Measurements from ENCODE around the gene HDLBP. TPM values are rescaled to one million over a fixed set of nuclear protein-coding genes. Genes with fewer than 3 reads are reported as not detected.
"Not testable (repeated sequence)": the region's sequence is repeated elsewhere in the genome, so short reads cannot be mapped to it uniquely, and the experiment has no call there.

The HDLBP gene
- total RNA-seq, 2 donors from 2014 or later: 295 to 479 TPM

DNA sequence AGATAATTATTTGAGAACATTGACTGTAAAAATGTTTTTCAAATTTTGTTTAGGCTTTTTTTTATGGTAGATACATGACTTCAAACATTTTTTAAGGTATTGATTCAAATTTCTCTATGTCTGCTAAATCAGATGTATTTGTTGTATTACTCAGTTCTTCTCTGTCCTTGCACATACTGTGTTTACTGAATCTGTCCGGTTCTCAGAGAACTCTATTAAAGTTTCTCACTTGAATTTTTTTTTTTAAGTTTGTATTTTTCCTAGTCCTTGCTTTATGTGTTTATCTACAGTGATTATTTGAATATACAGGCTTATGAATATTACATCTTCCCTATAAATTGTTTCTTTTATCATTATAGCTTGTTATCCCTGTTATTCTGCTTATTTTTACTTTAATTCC lies 5.6 kb upstream of the HDLBP start:
- H3K9me3 Mint-ChIP-seq: no peaks in the 10 kb centered on the region
- ATAC-seq: no peak
- peaks cover 56 to 60% of the 10 kb centered on the region in 2 donors for H3K4me1 Mint-ChIP-seq (ENCODE audit: low read depth in 2 of 2)
- no peak for DNase-seq (ENCODE audit: low spot score)
- H3K36me3 Mint-ChIP-seq: peaks cover 29% of the 10 kb centered on the region
- H3K27ac Mint-ChIP-seq: peak overlapping the region; percentile 23 to 57
- H3K4me3 Mint-ChIP-seq: peak overlapping the region; percentile 64
- no peaks in the 10 kb centered on the region for H3K27me3 Mint-ChIP-seq

DNA sequence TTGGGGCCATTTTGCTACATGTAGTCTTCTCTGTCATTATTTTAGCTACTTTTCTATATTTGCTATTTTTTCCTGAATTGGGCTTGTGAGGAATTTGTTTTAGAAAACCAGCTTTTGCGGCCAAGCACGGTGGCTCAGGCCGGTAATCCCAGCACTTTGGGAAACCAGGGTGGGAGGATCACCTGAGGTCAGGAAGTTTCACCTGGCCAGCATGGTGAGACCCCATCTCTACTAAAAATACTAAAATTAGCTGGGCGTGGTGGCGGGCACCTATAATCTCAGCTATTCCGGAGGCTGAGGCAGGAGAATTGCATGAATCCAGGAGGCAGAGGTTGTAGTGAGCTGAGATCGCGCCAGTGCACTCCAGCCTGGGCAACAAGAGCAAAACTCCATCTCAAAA lies 4.9 kb upstream of the HDLBP start:
- ATAC-seq (no peak), DNase-seq (ENCODE audit: low spot score) (no peak)
- Mint-ChIP-seq H3K36me3 (peaks cover 28% of the 10 kb centered on the region), H3K4me3 (peak overlapping the region; percentile 64), H3K27ac (peak overlapping the region; percentile 11 to 57), H3K9me3 (no peaks in the 10 kb centered on the region), H3K4me1 (ENCODE audit: low read depth in 2 of 2) (peaks cover 56 to 59% of the 10 kb centered on the region in 2 donors), H3K27me3 (no peaks in the 10 kb centered on the region)

DNA sequence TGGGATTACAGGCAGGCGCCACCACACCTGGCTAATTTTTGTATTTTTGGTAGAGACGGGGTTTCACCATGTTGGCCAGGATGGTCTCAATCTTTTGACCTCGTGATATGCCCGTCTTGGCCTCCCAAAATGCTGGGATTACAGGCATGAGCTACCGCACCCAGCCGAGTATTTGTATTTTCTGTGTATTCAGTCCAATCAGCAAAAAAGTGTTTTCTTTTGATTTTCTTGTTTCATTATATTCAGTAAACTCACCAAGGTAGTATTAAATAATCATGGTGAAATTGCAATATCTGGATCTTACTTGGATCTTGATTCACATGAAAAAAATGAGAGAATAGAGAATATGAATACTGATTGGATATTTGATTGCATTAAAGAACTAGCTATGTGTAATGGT lies 3.4 kb upstream of the HDLBP start:
- H3K27me3 Mint-ChIP-seq; DNase-seq (ENCODE audit: low spot score); H3K9me3 Mint-ChIP-seq; H3K27ac Mint-ChIP-seq; ATAC-seq: not testable (repeated sequence)
- H3K4me1 Mint-ChIP-seq (ENCODE audit: low read depth in 2 of 2): peaks cover 51 to 52% of the 10 kb centered on the region in 2 donors
- peak overlapping the region; percentile 91 for H3K4me3 Mint-ChIP-seq
- peaks cover 23% of the 10 kb centered on the region for H3K36me3 Mint-ChIP-seq

DNA sequence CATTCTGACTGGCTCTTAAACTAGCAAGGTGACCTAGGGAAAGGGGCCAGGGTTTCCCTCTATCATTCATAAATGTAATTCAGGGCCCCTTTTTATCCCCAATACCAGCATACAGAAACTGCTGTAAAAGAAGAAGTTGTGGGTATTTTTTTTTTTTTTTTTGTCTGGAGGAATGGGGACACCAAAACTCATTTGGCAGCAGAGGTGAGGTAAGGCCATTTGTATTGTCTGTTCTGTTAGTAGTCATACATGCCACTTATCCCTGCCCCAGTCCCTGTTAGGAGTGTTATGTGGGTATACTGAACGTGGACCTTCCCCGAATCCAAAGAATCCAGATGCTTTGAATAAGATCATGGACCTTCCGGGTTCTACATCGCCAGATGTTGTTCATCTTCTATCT lies 1.9 kb upstream of the HDLBP start:
- ATAC-seq (no peak), DNase-seq (ENCODE audit: low spot score) (no peak)
- peak overlapping the region; percentile 91 for H3K4me3 Mint-ChIP-seq
- peaks cover 53 to 55% of the 10 kb centered on the region in 2 donors for H3K4me1 Mint-ChIP-seq (ENCODE audit: low read depth in 2 of 2)
- H3K27ac Mint-ChIP-seq: peak overlapping the region; percentile 99
- H3K27me3 Mint-ChIP-seq: no peaks in the 10 kb centered on the region
- H3K36me3 Mint-ChIP-seq: peaks cover 23% of the 10 kb centered on the region
- H3K9me3 Mint-ChIP-seq: no peaks in the 10 kb centered on the region

DNA sequence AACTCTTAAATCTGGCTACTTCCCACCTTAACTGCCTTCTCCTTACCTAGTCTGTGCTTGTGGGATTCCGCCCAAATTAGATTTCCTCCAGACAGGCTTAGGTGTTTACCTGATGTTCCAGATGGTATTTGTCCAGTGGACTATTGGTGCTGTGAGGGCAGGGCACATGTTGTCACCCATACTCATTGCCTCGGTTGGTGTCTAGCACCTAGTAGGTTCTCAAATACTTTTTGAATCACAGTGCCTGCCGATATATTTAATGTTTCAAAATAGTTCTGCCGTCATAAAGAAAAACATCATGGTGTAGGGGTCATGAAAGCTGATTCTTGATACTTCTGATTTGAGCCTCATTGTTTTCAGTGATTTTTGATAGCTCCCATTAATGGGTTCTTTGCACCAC lies 1.4 kb upstream of the HDLBP start:
- peaks cover 23% of the 10 kb centered on the region for H3K36me3 Mint-ChIP-seq
- ATAC-seq (no peak), DNase-seq (ENCODE audit: low spot score) (no peak)
- peak overlapping the region; percentile 91 for H3K4me3 Mint-ChIP-seq
- H3K9me3 Mint-ChIP-seq: no peaks in the 10 kb centered on the region
- peak overlapping the region; percentile 99 for H3K27ac Mint-ChIP-seq
- no peaks in the 10 kb centered on the region for H3K27me3 Mint-ChIP-seq
- H3K4me1 Mint-ChIP-seq (ENCODE audit: low read depth in 2 of 2): peaks cover 54 to 56% of the 10 kb centered on the region in 2 donors

DNA sequence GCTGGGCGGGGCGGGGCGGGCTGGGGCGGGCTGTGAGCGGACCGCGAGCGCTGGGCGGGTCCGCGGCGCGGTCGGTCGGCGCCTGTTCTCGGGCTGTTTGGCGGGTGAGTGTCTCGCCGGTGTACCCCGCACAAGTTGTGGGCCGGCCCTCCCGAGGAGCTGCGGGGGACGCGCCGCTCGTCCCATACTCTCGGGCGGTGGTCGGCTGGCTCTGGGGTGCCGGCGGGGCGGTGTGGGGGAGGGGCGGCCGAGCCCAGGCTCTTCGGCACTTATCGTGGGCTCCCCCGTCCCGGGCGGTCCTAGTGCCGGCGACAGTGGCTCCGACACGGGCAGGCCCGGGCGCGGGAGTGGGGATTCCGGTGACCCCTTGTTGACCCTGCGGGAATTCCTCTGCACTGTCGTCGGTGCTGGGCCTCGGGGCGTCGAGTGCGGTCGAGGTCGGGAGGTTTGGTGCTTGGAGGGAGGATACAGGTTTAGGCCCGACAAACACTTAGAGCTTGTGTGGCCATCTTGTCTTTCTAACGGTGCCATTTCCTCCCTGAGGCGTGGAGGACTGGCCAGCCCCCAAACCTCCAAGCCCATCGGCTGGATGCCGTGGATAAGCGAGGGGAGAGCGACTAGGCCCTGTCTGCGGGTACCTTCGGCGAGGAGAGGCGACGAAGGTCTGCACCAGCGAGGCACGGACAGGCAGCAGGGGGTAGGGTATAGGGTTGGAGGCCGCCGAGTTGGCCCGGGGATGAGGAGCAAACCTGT lies 583 bp upstream of the HDLBP start, which contains the start of gene SEPTIN2:
SEPTIN2 (plus strand) TSS at position 47 of the 753 bp plus-strand sequence. CDS start 8,308 bp downstream, outside the sequence.
- Mint-ChIP-seq H3K4me1 (ENCODE audit: low read depth in 2 of 2) (peaks cover 52 to 56% of the 10 kb centered on the region in 2 donors), H3K27me3 (no peaks in the 10 kb centered on the region), H3K27ac (peak within 1 kb of the TSS; percentile 99), H3K4me3 (peak within 1 kb of the TSS; percentile 91), H3K9me3 (no peaks in the 10 kb centered on the region), H3K36me3 (peaks cover 19% of the 10 kb centered on the region)
- ATAC-seq: peak; percentile 67 to 70
- peak; percentile 89 for DNase-seq (ENCODE audit: low spot score)

DNA sequence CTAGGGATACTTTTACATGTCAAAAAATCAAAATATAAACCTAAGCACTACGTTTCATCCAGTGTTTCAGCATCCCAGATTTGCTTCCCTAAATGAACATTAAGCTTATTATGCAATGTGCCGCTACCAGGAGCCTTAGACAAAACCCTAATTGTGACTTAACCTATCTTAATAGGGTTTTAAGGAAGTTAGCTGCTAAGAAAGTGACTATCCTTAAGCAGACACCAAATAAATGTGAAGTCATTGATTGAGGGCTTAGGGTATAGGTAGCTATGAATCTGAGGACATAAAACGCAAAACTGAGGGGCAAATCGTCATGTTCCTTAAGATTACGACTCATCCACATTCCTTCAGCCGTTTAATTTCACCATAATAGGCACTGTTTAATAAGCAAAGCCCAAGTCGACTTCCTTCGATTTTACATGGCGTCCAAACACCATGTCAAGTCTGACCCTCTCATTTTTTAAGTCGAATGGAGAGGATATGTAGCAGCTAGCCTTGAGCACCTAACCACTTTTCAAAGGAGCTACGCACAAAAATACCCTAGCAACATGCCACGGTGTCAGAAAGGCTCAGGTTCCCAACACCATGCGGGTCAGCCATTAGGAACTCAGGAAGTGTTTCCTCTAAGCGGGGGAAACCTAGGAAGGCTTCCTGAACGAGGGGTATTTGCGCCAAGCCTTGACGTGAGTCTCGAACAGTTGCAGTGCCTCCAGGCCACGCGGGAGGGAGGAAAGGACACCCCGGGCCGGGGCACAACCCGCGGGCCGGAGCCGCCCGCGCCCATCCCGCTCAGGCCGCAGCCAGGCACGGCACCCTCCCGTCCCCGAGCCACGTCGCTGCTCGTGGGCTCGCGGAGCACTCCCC lies 1.0 kb downstream of the HDLBP start:
- Mint-ChIP-seq H3K4me3 (peak overlapping the region; percentile 91), H3K9me3 (no peaks in the 10 kb centered on the region), H3K27ac (peak overlapping the region; percentile 99), H3K4me1 (ENCODE audit: low read depth in 2 of 2) (peaks cover 54 to 57% of the 10 kb centered on the region in 2 donors), H3K27me3 (no peaks in the 10 kb centered on the region), H3K36me3 (peaks cover 13% of the 10 kb centered on the region)
- ATAC-seq (no peak), DNase-seq (ENCODE audit: low spot score) (no peak)

DNA sequence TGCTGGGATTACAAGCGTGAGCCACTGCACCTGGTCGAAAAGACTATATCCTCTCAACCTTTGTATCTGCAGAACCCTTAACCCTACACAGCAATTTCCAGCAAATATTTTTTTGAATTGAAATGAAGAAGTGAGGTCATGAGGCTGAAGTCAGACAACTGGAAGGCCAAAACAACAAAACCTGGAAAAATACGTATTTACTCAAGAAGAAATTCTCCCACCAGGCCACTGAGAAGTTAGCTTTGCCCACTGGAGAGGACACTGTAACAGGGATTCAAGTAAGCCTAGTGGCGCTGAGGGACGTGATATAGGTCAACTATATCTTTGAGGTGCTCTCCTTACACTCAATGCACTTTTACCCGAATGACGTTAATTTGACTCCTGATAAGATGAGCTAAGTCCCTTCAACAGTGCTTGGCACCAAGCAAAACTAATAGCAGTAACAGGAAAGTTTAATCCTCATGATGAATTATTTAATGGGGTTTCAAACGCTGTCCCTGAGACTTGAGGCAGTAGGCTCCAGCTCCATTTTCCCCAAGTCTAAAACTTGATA lies 1.9 kb downstream of the HDLBP start:
- Mint-ChIP-seq H3K4me3 (peak overlapping the region; percentile 91), H3K36me3 (peaks cover 13% of the 10 kb centered on the region), H3K27ac (peak overlapping the region; percentile 99), H3K27me3 (no peaks in the 10 kb centered on the region), H3K9me3 (no peaks in the 10 kb centered on the region), H3K4me1 (ENCODE audit: low read depth in 2 of 2) (peaks cover 57 to 60% of the 10 kb centered on the region in 2 donors)
- no peak for ATAC-seq
- DNase-seq (ENCODE audit: low spot score): no peak

DNA sequence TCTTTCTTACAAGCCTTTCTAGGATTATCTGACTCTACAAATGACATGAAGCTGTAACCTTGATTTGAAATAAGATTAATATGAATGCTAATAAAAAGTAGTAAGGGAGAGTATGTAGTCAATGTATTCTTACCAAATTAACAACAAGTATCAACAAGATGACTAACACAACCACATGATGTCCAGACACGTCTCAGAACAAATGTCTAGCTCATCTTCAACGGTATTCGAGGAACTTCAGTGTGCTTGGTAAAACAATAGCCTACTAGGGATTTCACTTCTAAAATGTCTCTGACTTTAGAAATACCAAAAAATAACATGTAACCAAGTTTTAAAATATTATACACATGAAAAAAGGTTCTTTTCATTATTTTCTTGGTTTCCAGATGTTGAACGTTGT lies 3.4 kb downstream of the HDLBP start:
- ATAC-seq (no peak), DNase-seq (ENCODE audit: low spot score) (no peak)
- Mint-ChIP-seq H3K9me3 (no peaks in the 10 kb centered on the region), H3K27ac (peak overlapping the region in 1 of 2 donors; percentile 26), H3K27me3 (no peaks in the 10 kb centered on the region), H3K4me1 (ENCODE audit: low read depth in 2 of 2) (peaks cover 48 to 56% of the 10 kb centered on the region in 2 donors), H3K4me3 (peak overlapping the region; percentile 39), H3K36me3 (peaks cover 5% of the 10 kb centered on the region)

DNA sequence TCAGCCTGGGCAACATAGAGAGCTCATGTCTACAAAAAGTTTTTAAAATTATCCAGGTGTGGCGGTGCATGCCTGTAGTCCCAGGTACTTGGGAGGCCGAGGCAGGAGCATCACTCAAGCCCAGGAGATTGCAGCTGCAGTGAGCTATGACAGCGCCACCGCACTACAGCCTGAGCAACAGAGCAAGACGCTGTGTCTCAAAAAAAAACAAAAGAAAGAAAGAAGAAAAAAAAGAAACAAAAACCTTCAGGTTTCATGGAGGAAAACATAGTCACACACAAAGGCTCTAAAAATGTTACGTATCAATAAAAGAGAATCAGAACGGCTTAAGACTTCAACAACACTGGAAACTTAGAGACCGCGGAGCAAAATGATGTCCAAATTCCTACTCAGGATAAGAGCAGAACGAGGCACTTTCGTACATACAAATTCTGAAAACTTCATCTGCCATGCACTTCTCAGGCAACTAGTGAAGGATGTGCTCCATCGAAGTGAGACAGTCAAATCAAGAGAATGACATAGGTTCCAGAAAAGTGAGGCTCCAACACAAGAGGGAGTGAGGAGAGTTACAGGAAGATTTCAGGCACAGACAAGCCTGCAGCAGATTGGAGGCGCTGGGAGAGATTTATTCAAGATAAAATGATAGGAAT lies 4.4 kb downstream of the HDLBP start:
- no peak for DNase-seq (ENCODE audit: low spot score)

DNA sequence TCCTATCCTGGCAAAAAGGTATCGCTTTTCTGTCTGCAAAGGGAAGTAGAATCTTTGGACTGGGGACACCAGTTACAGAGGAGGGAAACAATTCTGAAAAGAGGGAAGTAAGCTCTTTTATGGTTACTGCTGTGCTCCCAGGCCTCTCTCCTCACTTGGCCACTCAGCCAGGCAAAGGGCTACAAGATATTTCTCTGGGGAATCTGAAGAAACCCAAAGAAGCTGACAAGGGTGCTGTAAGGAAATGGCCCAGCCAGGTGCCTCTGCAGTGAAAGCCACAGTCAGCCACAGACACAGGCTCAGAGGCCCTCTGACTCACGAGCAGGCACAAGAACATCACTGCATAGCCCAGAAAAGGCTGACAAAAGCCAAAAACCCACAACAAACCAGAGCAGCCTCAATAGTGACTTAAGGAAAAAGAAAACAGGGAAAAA lies 5.8 kb downstream of the HDLBP start:
- peak; percentile 69 to 80 for ATAC-seq
- peak; percentile 71 for DNase-seq (ENCODE audit: low spot score)
- no peaks in the 10 kb centered on the region for H3K27me3 Mint-ChIP-seq
- no peaks in the 10 kb centered on the region for H3K9me3 Mint-ChIP-seq
- peak overlapping the region; percentile 26 to 41 for H3K27ac Mint-ChIP-seq
- peaks cover 51 to 60% of the 10 kb centered on the region in 2 donors for H3K4me1 Mint-ChIP-seq (ENCODE audit: low read depth in 2 of 2)
- peak overlapping the region; percentile 67 for H3K4me3 Mint-ChIP-seq
- H3K36me3 Mint-ChIP-seq: no peaks in the 10 kb centered on the region

More for the DNA sequence above, 4.4 kb downstream of the HDLBP start:
- Mint-ChIP-seq H3K27ac (peak overlapping the region in 1 of 2 donors; percentile 26), H3K27me3 (no peaks in the 10 kb centered on the region), H3K4me3 (peak overlapping the region; percentile 30), H3K36me3 (no peaks in the 10 kb centered on the region), H3K9me3 (no peaks in the 10 kb centered on the region), H3K4me1 (ENCODE audit: low read depth in 2 of 2) (peaks cover 43 to 51% of the 10 kb centered on the region in 2 donors)
- no peak for ATAC-seq

DNA sequence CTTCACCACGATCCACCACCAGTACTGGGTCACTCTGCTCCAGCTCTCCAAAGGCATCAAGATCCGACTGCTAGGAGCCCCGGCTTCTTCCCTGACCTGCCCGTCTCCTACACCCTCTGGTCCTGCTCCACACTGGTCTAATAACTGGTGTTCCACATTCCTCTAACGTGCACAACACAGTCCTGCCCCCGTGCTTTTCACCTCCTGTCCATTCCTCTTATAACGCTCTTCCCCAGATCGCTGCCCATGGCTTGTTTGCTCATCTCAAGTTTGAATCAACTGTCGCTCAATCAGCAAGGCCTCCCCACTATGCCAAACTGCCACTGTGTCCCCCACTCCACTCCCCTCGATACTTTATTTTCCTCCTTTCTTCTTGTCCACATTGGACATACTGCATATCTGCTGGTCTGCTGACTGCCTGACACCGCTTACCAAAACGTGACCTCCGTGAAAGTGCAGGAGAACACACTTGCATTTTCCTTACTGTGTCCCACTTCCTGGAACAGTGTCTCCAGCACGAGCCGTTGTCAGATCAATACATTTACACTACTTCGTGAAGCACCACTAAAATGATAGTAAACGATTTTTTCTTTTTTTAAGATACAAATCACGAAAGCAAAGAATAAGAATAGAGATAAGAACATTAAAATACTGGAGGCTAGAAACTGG lies 6.5 kb downstream of the HDLBP start:
- Mint-ChIP-seq H3K36me3 (no peaks in the 10 kb centered on the region), H3K4me3 (peak overlapping the region; percentile 21)
- ATAC-seq: no peak

DNA sequence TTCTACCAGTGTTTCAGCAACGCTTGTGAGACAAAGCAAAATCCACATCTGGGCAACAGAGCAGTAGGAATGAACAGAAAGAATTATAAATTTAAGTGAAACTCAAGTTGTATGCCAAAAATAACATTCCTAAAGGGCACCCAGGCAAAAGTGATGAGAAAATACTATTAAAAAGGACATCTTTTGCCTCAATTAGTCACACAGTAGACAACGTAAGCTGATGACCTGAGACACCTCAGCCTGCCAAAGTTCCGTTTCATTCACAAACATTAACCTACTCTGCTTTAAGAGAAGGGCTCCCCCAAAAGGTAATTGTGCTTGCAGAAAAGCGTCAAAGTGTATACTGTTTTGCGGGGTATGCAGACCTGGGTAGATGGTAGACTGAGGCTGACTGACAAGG lies 7.2 kb downstream of the HDLBP start:
- Mint-ChIP-seq H3K36me3 (no peaks in the 10 kb centered on the region), H3K27ac (no peak overlapping the region), H3K4me3 (no peak overlapping the region), H3K27me3 (no peaks in the 10 kb centered on the region), H3K9me3 (no peaks in the 10 kb centered on the region), H3K4me1 (ENCODE audit: low read depth in 2 of 2) (peaks cover 55 to 75% of the 10 kb centered on the region in 2 donors)
- DNase-seq (ENCODE audit: low spot score) (no peak), ATAC-seq (no peak)

More for the DNA sequence above, 6.5 kb downstream of the HDLBP start:
- peaks cover 52 to 68% of the 10 kb centered on the region in 2 donors for H3K4me1 Mint-ChIP-seq (ENCODE audit: low read depth in 2 of 2)
- no peaks in the 10 kb centered on the region for H3K9me3 Mint-ChIP-seq
- H3K27ac Mint-ChIP-seq: peak overlapping the region; percentile 13 to 41
- H3K27me3 Mint-ChIP-seq: no peaks in the 10 kb centered on the region
- DNase-seq (ENCODE audit: low spot score): no peak
